Pancreas (tissue), 10 donors: Measurements from ENCODE around the gene CACNA1C. TPM values are rescaled to one million over a fixed set of nuclear protein-coding genes. Genes with fewer than 3 reads are reported as not detected.

Source experiments
- ATAC-seq, 4 donors: fragments of 200-7000 bp; cut with Tn5 transposase; one replicate each; pipeline versions ENCODE4 v1.8.0 to v1.9.1; 2020; ENCODE audit warnings: mild to moderate bottlenecking in 4 of 4, moderate library complexity in 4 of 4
- DNase-seq, 6 donors: peaks; one replicate each; pipeline ENCODE4 v3.0.0-alpha.2; 2020
- FAIRE-seq: peaks from 2 replicates; lab custom pipeline; 2012; peaks lifted over from hg19 to GRCh38; lab: Jason Lieb, UNC
- H3K27ac ChIP-seq, 4 donors: fragments of 200-600 bp; sonication (generic); 1 replicate in 3 of 4; 2 replicates in 1 of 4; pipeline versions ENCODE4 v1.5.0 to v1.8.0; 2020
- H3K27me3 ChIP-seq, 4 donors: fragments of 200-600 bp; one replicate each; pipeline ENCODE4 v1.8.0; 2021
- H3K36me3 ChIP-seq, 3 donors: fragments of 200-600 bp; sonication (generic) in 1 of 3; one replicate each; pipeline versions ENCODE4 v1.5.0 to v1.8.0; 2020 to 2021
- H3K4me1 ChIP-seq, 3 donors: fragments of 200-600 bp; one replicate each; pipeline ENCODE4 v1.8.0; 2021
- H3K4me3 ChIP-seq, 4 donors: fragments of 200-600 bp; sonication (generic) in 2 of 4; one replicate each; pipeline versions ENCODE4 v1.5.0 to v1.8.0; 2020 to 2021
- H3K9me3 ChIP-seq, 4 donors: fragments of 200-600 bp; one replicate each; pipeline ENCODE4 v1.8.0; 2021
- WGBS, 2 donors: extraction: QIAGEN DNeasy Blood & Tissue Kit; methylation state at CpG; one replicate each; pipeline ENCODE4 v1.1.7; 2013; 5-methylcytosine and 5-hydroxymethylcytosine counted together
- intact Hi-C, 3 donors: fragments of 100-400 bp; cut with DNase I; formaldehyde crosslinking; loops; one replicate each; pipeline versions ENCODE4 v1.11.1 to v1.14.2; 2022
- polyA plus RNA-seq, 2 donors: library from polyadenylated mRNA; stranded (reverse); fragments of 200-250 nt; gene quantifications; one replicate each; pipeline ENCODE4 v1.2.3, GENCODE V29; 2013
- total RNA-seq, 6 donors: library from RNA; stranded (reverse); fragmentation: NEBNext Ultra II Directional in 4 of 6; extraction: Animal tissue kit (Norgen Biotek cat#: 25700) in 4 of 6; gene quantifications; one replicate each; pipeline versions ENCODE4 v1.2.1 to v1.2.4, GENCODE V29; 2021 to 2023
- TF ChIP-seq, protein P1 (sequence below), 4 donors: fragments of 200-600 bp; sonication (generic) in 3 of 4; IDR thresholded peaks; one replicate each; pipeline versions ENCODE4 v1.5.0 to v1.8.0; 2021; ENCODE audit warnings: antibody characterized with exemption in 4 of 4
- donor health status: healthy with polysubstance abuse.
- donor health status: DM: no; HTN: no; CAD: no; lungs with moderate emphysema.
- donor health status: DM: no; HTN: no; CAD: no.
- donor health status: control.
- donor health status: control.
- donor health status: Bipolar disorder and iron deficiency.
- donor health status: DM: yes; HTN: yes; CAD: no.
- donor health status: DM: no; HTN: no; CAD: no.
- donor health status: DM: no; HTN: no; CAD: no.
- donor health status: DM: yes; HTN: yes; CAD: no.

Gene CACNA1C
- total and polyA plus RNA-seq, 8 donors, result 1.2 to 3.8 (median 2.3) TPM

DNA sequence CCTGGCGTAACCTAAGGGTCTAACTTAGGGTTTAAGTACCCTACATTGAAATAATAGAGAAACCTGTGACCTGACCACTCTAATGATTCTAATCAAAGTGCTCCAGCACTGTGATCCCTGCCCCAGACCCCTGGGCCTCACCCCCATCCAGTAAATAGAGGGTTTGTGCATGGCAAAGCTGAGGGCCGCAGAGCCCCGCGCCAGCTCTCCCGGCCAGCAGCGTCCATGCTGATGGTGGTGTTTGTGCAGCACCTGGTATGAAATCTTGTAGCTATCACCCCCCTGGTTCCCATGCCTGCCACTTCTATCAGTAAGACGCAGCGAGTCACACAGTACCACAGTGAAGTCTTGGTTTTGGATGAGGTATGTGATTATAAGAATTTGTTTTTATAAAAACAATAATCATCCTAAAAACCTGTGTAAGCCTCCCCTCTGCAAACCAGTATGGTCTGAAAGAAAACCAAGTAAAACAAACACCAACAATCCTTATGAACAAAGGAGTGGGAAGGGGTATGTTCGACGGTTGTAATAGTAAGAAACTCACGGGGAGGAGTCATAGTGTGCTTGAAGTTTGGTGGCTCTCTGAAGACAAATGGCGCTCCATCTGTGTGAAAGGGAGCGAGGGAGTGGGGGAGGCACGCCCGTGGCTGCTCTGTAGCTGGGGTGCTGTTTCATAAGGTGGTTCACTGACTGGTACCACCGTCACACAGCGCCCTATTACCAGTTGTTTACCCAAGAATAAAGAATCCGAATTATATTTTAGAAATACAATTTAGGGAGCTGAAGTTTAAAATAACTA is 156.2 kb downstream of the CACNA1C start:
- 65 to 78% methylated on average over 18 of the region's 18 CpGs for WGBS, 2 donors
- Histone ChIP-seq H3K4me3 (no peak overlapping the region), H3K36me3 (no peaks in the 10 kb centered on the region), H3K4me1 (no peaks in the 10 kb centered on the region), H3K27ac (no peak overlapping the region), H3K9me3 (no peaks in the 10 kb centered on the region), H3K27me3 (no peaks in the 10 kb centered on the region)
- DNase-seq, result no peak
- ATAC-seq, result no peak
- intact Hi-C loops, result no loop called here
- no peak for FAIRE-seq
- TF ChIP-seq, protein P1, sequence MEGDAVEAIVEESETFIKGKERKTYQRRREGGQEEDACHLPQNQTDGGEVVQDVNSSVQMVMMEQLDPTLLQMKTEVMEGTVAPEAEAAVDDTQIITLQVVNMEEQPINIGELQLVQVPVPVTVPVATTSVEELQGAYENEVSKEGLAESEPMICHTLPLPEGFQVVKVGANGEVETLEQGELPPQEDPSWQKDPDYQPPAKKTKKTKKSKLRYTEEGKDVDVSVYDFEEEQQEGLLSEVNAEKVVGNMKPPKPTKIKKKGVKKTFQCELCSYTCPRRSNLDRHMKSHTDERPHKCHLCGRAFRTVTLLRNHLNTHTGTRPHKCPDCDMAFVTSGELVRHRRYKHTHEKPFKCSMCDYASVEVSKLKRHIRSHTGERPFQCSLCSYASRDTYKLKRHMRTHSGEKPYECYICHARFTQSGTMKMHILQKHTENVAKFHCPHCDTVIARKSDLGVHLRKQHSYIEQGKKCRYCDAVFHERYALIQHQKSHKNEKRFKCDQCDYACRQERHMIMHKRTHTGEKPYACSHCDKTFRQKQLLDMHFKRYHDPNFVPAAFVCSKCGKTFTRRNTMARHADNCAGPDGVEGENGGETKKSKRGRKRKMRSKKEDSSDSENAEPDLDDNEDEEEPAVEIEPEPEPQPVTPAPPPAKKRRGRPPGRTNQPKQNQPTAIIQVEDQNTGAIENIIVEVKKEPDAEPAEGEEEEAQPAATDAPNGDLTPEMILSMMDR (IDR thresholded peaks at IDR 0.05), result no peak

DNA sequence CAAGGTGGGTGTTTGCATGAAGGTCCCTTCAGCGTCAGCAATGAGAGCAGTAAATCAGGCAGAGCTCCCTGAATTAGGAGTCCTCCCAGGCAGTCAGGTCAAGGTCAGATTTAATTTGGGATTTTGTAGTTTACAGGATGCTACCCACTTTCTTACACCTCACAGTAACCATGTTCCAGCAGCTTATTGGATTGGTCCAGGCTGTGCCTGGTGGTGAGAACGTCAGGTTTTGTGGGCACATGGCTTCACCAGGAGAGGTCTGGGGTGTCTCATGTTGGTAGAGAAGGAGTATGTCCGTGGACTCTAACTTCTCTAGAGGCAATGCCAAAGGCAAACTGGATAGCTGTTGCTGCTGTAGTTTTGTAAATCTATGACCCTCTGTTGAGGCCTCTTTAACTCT is 158.3 kb downstream of the CACNA1C start:
- intact Hi-C loops, result no loop called here
- 60 to 79% methylated on average over 3 of the region's 3 CpGs for WGBS, 2 donors
- no peak for FAIRE-seq

DNA sequence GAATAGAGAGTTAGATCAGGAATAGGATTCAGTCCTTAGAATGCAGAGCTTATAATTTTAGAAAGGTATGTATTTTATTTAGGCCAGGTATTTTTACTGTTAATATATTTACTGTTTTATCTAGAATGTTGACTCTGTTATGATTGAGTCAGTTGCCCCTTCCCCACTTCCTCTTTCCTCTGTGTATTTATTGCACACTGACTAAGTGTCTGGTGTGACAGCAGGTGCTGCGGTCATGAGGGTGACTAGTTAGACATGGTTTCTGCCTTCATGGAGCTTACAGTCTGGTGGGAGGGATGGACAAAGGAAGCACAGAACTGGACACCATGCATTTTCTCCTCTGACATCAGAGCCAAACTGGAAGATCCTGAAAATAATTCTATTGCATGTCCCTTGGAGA is 159.8 kb downstream of the CACNA1C start:
- FAIRE-seq (no peak), DNase-seq (no peak), ATAC-seq (no peak)
- Histone ChIP-seq H3K27ac (no peak overlapping the region), H3K9me3 (no peaks in the 10 kb centered on the region), H3K36me3 (no peaks in the 10 kb centered on the region), H3K27me3 (no peaks in the 10 kb centered on the region), H3K4me3 (no peak overlapping the region), H3K4me1 (no peaks in the 10 kb centered on the region)
- intact Hi-C loops, result no loop called here
- TF ChIP-seq, protein P1 (IDR thresholded peaks at IDR 0.05), result no peak
- 88% methylated on average over 1 of the region's 1 CpG for WGBS, 2 donors

More for the DNA sequence above, 158.3 kb downstream of the CACNA1C start:
- no peaks in the 10 kb centered on the region for H3K9me3 ChIP-seq
- H3K36me3 ChIP-seq, result no peaks in the 10 kb centered on the region
- TF ChIP-seq, protein P1 (IDR thresholded peaks at IDR 0.05), result no peak
- H3K4me1 ChIP-seq, result no peaks in the 10 kb centered on the region
- no peak overlapping the region for H3K27ac ChIP-seq
- H3K27me3 ChIP-seq, result no peaks in the 10 kb centered on the region
- DNase-seq (no peak), ATAC-seq (no peak)
- no peak overlapping the region for H3K4me3 ChIP-seq

DNA sequence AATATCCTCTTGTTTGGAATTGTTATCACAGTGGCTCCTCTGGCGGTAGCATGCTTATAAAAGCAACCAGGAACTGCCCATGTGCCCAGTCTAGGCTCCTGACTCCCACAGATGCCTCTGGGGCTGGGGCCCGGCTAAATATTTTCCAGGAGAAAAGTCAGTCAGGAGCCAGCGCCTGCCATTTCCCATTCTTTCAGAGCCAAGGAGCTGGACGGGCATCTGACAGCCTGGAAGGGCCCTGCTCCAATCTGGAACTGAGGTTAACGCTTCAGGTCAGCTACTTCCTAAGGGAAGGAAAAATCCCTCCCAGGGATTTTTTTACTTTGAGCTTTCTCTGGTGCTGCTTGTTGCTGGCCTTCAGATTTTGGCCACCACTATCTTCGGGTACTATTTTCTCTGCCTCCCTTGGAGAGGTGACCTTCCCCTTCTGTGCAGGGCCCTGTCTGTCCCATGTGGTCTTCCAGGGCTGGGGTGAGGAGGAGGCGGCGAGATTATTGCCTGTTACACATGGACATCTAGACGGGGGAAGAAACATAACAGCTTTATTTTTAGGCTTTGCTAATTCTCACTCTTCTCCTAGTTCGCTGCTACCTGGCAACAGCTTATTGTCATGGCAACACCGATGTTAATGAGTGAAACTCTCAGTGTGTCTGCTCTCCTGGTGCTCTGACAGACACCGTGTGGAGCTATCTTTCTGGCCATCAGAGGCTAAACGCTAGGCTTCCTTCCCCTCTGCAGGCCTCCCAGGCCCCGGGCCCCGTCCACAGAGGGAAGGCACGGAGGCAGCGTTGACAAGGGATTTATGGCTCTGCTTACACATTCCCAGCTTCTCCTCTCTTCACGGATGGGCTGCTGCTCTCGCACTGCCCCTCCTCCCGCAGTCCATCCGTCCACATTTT is 160.4 kb downstream of the CACNA1C start:
- 41 to 46% methylated on average over 21 of the region's 21 CpGs for WGBS, 2 donors
- intact Hi-C loops, result no loop called here
- Histone ChIP-seq H3K9me3 (no peaks in the 10 kb centered on the region), H3K36me3 (no peaks in the 10 kb centered on the region), H3K27me3 (no peaks in the 10 kb centered on the region), H3K27ac (no peak overlapping the region), H3K4me3 (no peak overlapping the region), H3K4me1 (no peaks in the 10 kb centered on the region)
- no peak for FAIRE-seq
- DNase-seq, result no peak
- TF ChIP-seq, protein P1 (IDR thresholded peaks at IDR 0.05), result no peak
- peak in 3 of 4 donors; percentile 42 to 85 (median 82) for ATAC-seq
